ENCODE results near the gene DENND5B.
A peak's percentile ranks its signal among the peaks of the same experiment; 100 is the strongest.
"Not testable (repeated sequence)": the region's sequence is repeated elsewhere in the genome, so short reads cannot be mapped to it uniquely, and the experiment has no call there.

The DENND5B gene

GRCh38 chr12:31590642-31591379 is at the start of gene DENND5B:
Gene DENND5B, minus strand, starts transcription at chr12:31591136. Its CDS starts 304 bp downstream, at chr12:31590832.
- peak; percentile 27 for DNase-seq

DNA sequence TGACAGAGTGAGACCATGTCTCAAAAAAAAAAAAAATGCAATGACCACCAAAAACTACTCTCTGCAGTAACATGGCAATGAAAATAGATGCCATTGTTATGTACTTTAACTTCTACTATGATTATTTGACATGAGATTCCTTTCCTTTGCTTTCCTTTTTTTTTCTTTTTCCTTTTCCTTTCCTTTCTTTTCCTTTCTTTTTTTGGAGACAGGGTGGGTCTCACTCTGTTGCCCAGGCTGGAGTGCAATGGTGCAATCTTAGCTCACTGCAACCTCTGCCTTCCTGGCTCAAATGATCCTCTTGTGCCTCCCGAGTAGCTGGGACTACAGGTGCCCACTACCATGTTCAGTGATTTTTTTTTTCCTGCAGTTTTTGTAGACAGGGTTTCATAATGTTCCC is 43.7 kb upstream of the DENND5B start:
- DNase-seq = no peak

- DNase-seq = no peak
Measured at GRCh38 chr12:31633464-31633863, 42.5 kb upstream of the DENND5B start.

DNA sequence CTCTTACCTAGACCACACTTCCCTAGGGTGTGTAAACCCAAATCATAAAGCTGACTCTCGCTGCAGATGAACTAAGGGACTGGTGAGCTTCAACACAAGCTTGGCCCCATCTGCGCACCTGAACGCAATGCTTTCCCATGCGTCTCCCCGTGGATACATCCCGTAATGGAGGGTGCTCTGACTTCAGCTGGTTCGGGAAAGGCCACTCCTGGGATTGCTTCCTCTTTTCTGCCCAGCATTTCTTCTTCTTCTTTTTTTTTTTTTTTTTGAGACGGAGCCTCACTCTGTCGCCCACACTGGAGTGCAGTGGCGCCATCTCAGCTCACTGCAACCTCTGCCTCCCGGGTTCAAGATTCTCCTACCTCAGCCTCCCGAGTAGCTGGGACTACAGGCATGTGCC is 40.9 kb upstream of the DENND5B start:
- DNase-seq = no peak

- no peak for DNase-seq
Measured at GRCh38 chr12:31631023-31631724, 40.2 kb upstream of the DENND5B start.

DNA sequence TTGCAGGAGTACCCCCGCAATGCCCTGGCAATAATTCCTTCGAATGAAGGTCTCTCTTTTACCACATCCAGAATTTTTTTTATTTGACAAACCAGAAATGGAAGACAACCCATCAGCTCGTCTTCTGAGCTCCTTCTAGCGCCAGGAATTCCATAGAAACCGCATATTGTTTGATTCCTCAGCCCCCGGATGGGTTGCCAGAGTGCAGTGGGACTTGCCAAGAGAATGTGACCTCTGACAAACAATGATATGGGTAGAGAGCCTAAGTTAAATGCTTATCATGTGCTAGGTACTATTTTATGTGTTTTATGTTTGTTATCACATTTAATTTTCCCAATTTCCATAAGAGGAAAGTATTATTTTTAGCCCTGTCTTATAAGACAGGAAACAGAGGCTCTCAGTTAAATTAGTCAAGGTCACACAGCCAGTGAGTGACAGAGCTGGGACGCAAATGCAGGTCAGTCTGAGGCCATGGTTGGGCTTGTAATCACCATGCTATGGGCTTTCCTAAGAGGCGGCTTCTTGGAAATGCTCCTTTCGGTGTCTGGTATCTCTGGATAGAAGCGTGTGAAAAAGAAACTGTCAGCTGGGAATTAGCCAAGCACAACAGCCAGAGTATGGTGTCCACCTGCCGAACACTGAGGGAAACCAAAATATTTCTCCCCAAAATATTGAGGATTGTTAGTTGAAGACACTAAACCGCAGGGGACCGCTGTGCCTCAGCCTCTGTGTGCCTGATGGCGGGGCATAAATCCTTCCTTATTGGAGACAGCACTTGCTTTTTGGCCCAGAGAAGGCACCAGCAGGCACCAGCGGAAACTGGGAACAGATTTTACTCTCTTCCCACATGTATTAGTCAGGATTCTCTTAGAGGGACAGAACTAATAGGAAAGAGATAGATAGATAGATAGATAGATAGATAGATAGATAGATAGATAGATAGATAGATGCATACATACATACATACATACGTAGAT is 39.1 kb upstream of the DENND5B start:
- DNase-seq = no peak

GRCh38 chr12:31627456-31628054 is 36.6 kb upstream of the DENND5B start:
- no peak for DNase-seq

DNA sequence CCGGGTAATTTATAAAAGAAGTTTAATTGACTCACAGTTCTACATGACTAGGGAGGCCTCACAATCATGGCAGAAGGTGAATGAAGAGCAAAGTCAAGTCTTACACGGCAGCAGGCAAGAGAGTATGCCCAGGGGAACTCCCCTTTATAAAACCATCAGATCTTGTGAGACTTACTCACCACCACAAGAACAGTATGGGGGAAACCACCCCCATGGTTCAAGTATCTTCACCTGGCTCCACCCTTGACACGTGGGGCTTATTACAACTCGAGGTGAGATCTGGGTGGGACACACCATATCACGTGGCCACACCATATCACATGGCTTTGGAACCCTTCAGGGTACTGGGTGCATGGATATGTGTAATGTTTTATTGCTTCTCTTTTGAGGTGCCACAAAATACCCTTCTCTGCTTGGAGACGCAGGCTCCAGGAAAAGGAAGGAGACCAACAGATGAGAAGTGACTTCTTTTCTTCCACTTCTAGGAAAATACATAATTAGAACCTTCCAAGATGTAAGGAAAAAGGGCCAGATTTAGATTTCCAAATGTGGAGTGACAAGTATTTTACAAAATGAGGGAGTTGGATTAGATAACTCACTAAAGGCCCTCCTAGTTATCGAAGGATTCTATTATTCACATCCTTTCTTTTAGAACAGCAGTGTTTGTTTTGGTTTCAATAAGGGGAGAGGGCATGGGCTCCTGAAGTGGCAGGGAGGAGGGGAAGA is 35.5 kb upstream of the DENND5B start:
- no peak for DNase-seq

DNA sequence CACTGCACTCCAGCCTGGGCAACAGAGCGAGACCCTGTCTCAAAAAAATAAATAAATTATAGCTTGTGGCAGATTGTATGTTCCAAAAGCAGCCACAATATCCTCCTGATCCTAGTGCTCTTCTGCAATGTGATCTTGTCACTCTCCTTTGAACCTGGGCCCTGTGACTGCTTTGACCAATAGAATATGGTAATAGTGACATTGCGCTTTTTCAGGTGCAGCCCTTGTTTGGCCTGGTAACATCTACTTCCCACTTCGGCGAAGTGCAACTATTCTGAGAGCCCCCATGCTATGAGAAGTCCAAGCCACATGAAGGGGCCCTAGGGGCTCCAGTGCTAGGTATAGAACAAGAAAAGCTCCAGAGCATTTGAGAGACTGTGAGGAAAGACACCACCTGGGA is 31.1 kb upstream of the DENND5B start:
- no peak for DNase-seq

DNA sequence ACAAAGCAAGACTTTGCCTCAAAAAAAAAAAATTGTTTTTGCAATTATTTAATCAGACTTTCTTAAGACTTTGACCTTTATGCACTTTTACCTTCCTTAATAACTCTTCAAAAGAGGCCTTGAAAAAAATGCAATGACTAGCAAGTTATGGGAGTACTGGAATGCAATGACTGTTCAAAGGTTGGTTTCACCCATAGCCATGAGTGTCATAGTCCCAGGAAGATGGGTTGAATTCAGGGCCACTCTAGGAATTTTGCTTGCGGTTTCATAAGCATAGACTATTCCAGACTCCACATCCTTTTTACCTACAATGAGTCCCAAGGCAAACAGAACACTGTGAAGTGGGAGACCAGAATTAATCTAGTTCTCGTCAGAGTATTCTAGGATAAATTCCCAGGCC is 29.4 kb upstream of the DENND5B start:
- DNase-seq = no peak

GRCh38 chr12:31618228-31619025 is 27.5 kb upstream of the DENND5B start:
- no peak for DNase-seq

DNA sequence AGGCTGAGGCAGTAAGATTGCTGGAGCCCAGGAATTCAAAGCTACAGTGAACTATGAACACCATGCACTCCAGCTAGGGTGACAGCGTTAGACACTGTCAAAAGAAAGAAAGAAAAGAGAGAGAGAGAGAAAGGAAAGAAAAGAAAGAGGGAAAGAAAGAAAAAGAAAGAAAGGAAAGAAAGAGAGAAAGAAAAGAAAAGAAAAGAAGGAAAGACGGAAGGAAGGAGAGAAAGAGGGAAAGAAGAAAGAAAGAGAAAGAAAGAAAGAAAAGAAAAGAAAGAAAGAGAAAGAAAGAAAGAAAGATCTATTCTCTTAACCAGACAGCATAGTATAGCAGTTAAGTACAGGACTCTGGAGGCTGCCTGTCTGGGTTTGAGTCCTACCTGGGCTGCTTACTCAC is 21.9 kb upstream of the DENND5B start:
- DNase-seq = no peak

GRCh38 chr12:31608299-31608698 is 17.4 kb upstream of the DENND5B start:
- not testable (repeated sequence) for DNase-seq

DNA sequence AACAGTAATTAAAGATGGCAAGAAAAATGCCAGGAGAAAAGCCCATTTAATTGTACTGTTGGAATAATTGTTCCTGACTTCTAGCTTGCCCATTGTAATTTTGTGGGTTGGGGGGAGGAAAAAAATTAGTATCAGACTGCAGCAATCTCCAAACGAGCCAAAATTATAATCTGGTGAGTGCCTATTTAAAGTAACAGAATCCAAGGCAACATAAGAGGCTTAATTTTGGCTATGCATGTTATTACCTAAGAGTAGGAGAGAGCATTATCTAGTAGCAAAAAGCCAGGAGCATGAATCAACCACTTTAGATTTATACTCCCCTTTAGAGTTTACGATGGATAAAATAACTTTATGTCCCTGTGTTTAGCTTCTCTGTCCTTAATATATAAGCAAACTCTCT is 14.6 kb upstream of the DENND5B start:
- no peak for DNase-seq

- no peak for DNase-seq
Measured at GRCh38 chr12:31603546-31604009, 12.6 kb upstream of the DENND5B start.

DNA sequence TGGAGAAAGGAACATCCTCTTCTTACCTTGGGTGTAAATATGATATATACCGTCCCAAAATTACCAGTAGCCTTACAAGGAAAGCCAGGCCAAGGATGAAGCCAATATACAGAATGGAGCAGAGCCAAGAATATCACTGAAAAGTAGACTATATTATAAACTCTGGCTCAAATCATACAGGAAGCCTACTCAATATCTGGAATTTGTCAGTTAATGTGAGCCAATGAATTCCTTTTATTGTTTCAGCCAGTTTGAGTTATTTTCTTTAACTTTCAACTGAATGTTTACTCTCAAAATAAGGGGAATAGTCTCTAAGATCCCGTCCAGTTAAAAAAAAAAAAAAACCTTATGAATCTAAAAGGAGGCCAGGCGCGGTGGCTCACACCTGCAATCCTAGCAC is 9.8 kb upstream of the DENND5B start:
- no peak for DNase-seq

GRCh38 chr12:31600252-31600651 is 9.3 kb upstream of the DENND5B start:
- DNase-seq = no peak

DNA sequence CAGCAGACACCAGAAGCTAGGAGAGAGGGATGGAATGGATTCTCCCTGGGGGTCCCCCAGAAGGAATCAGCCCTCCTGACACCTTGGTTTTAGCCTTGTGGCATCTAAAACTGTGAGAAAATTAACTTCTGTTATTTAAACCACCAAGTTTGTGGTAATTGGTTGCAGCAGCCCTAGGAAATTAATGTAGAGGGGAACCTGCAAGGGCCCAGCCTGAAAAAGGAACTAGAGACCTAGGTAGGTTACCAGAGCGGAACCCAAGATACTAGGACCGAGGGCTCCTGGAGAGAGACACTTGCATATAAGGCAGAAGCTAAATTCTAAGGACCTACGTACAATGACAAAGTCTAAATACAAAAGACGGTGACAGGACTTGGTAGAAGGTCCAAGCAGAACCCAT is 8.1 kb upstream of the DENND5B start:
- no peak for DNase-seq

- no peak for DNase-seq
Measured at GRCh38 chr12:31597066-31597465, 6.1 kb upstream of the DENND5B start.

DNA sequence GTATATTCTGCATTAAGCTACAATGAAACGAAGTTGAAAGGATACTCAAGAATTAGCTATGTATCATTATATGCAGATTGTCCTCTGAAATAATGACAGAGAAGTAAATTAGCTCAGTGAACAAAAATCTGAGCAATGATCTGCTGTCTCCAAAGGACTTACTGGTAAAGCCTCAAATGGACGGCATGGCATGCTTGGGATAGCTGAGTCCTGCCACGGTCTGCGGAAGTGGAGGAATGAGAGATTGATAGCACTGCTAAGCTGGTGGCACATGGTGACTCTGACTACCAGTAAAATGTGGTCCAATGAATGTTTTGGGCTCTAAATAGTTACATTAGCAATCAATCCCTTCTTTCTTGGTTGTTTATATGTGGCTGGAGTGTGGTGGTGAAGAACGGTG is 3.7 kb upstream of the DENND5B start:
- DNase-seq = no peak

DNA sequence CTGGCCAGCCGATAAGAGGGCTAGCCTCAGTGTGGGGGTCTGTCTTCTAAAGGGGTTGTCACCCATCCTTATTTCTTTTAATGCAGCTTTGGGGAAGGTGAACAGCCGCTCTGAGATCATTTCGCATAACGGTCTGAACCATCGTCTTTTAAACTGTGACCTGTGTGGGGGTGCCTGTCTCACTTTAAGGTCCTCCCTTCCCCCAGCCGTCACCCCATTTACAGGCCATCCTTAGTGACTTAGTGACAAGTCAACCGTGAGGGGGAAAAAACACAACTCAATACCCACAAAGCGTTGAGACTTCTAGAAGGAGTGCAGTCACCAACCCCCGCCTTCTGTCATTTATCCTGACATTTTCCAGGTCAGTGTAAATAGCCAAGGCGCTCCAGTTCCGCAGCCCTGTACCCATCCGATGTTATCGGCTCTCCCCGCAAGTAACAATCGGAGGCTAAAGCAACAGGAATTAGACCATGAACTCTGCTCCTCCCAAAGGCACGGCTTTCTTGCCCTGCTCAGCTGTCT is 505 bp upstream of the DENND5B start:
- DNase-seq = no peak

Data from activated CD4-positive, alpha-beta T cell treated with anti-CD3 and anti-CD28 coated beads for 48 hours (primary cell).